CD4-positive, alpha-beta T cell (primary cell): Measurements from ENCODE around the gene XRCC3. TPM values are rescaled to one million over a fixed set of nuclear protein-coding genes. Genes with fewer than 3 reads are reported as not detected.

Source experiments
- ATAC-seq: fragments of 200-7000 bp; cut with Tn5 transposase; one replicate; pipeline ENCODE4 v1.10.0; 2022; ENCODE audit warnings: mild to moderate bottlenecking; ENCODE audit not compliant: poor library complexity
- CTCF ChIA-PET: fragments of 350-600 bp; sonication (Branson Sonifier 250); formaldehyde crosslinking; loops from one replicate; lab custom pipeline; 2021; ENCODE audit warnings: antibody characterized with exemption, inconsistent platforms; lab: Charles Lee
- POLR2A ChIA-PET: fragments of 350-600 bp; sonication (Branson Sonifier 250); formaldehyde crosslinking; loops from one replicate; lab custom pipeline; 2021; ENCODE audit warnings: antibody characterized with exemption, inconsistent platforms; lab: Charles Lee
- DNase-seq, 14 experiments: peaks; one replicate each; pipeline ENCODE4 v3.0.0-alpha.2; 2013 to 2020; ENCODE audit warnings: mixed read lengths in 2 of 14
- H3K27ac ChIP-seq, 2 donors: one replicate each; pipeline versions ENCODE4 v1.5.1 to v1.7.0; 2013; ENCODE audit warnings: low read length in 2 of 2, low read depth in 1 of 2, mild to moderate bottlenecking in 1 of 2
- H3K27me3 ChIP-seq, 2 experiments: 1 replicate in 1 of 2; 2 replicates in 1 of 2; pipeline versions ENCODE4 v1.6.1 to v1.7.0; 2013; ENCODE audit warnings: low read length in 2 of 2, control low read depth in 1 of 2, mild to moderate bottlenecking in 1 of 2, moderate library complexity in 1 of 2; ENCODE audit not compliant: insufficient read depth in 2 of 2, control insufficient read depth in 1 of 2
- H3K36me3 ChIP-seq: one replicate; pipeline ENCODE4 v1.6.1; 2013; ENCODE audit warnings: low read length, control low read depth; ENCODE audit not compliant: insufficient read depth
- H3K4me1 ChIP-seq: one replicate; pipeline ENCODE4 v1.6.1; 2013; ENCODE audit warnings: low read length, control low read depth; ENCODE audit not compliant: insufficient read depth
- H3K4me3 ChIP-seq: one replicate; pipeline ENCODE4 v1.5.1; 2013; ENCODE audit warnings: mild to moderate bottlenecking, low read length, moderate library complexity
- H3K9me3 ChIP-seq, 2 experiments: 1 replicate in 1 of 2; 2 replicates in 1 of 2; pipeline versions ENCODE4 v1.6.1 to v1.7.0; 2013; ENCODE audit warnings: low read length in 2 of 2, mild to moderate bottlenecking in 2 of 2, control low read depth in 1 of 2, moderate library complexity in 1 of 2; ENCODE audit not compliant: control insufficient read depth in 1 of 2, insufficient read depth in 1 of 2
- H3K27ac Mint-ChIP-seq: one replicate; pipeline ENCODE4 v1.8.0; 2020; ENCODE audit warnings: mixed read lengths
- H3K27me3 Mint-ChIP-seq: one replicate; pipeline ENCODE4 v1.8.0; 2021; ENCODE audit warnings: mixed read lengths
- H3K36me3 Mint-ChIP-seq: one replicate; pipeline ENCODE4 v1.8.0; 2021; ENCODE audit warnings: low read depth, mixed read lengths
- H3K4me1 Mint-ChIP-seq: one replicate; pipeline ENCODE4 v1.8.0; 2021; ENCODE audit warnings: low read depth, mixed read lengths
- H3K4me3 Mint-ChIP-seq: one replicate; pipeline ENCODE4 v1.8.0; 2020; ENCODE audit warnings: mild to moderate bottlenecking, mixed read lengths
- H3K9me3 Mint-ChIP-seq: one replicate; pipeline ENCODE4 v1.8.0; 2020; ENCODE audit warnings: mixed read lengths
- CTCF ChIP-seq: fragments of 200-600 bp; IDR thresholded peaks from one replicate; pipeline ENCODE4 v1.8.0; 2022; ENCODE audit warnings: antibody characterized with exemption, mild to moderate bottlenecking
- intact Hi-C, 2 experiments: fragments of 100-400 bp; cut with DNase I in 1 of 2; cut with micrococcal nuclease in 1 of 2; formaldehyde crosslinking; loops; one replicate each; pipeline versions ENCODE4 v1.15.1 to v1.9.0; 2023 to 2025; cut with DNase I, micrococcal nuclease
- total RNA-seq, 174 experiments: library from RNA in 2 of 174; stranded (reverse) in 2 of 174; gene quantifications; one replicate each; pipeline ENCODE4 v1.2.3 and lab custom pipeline; 2021 to 2026

Gene XRCC3
- total RNA-seq, 2 experiments from 2014 or later: 4.6 to 4.8 TPM

GRCh38 chr14:103762036-103762435, 46.8 kb upstream of the XRCC3 start:
- Histone ChIP-seq H3K27ac (no peak overlapping the region), H3K4me3 (no peak overlapping the region), H3K9me3 (no peaks in the 10 kb centered on the region), H3K36me3 (no peaks in the 10 kb centered on the region), H3K4me1 (no peaks in the 10 kb centered on the region), H3K27me3 (no peaks in the 10 kb centered on the region)
- peaks cover 19% of the 10 kb centered on the region for H3K36me3 Mint-ChIP-seq
- ATAC-seq (no peak), DNase-seq (no peak)
- no peak overlapping the region for H3K4me3 Mint-ChIP-seq
- intact Hi-C loops: no loop called here
- no peak overlapping the region for H3K27ac Mint-ChIP-seq
- no peaks in the 10 kb centered on the region for H3K4me1 Mint-ChIP-seq
- TF ChIP-seq CTCF: no peak
- no peaks in the 10 kb centered on the region for H3K27me3 Mint-ChIP-seq
- ChIA-PET POLR2A (no interaction called here), CTCF (interaction anchor here (0.5 kb wide), 1 partner anchor 13 kb away, joined by 3 read pairs; no protein-coding TSS in a partner anchor)
- H3K9me3 Mint-ChIP-seq: no peaks in the 10 kb centered on the region

GRCh38 chr14:103758059-103758776, 43.0 kb upstream of the XRCC3 start:
- DNase-seq (no peak), ATAC-seq (no peak)
- Mint-ChIP-seq H3K36me3 (peaks cover 9% of the 10 kb centered on the region), H3K9me3 (no peaks in the 10 kb centered on the region), H3K4me3 (no peak overlapping the region), H3K4me1 (no peaks in the 10 kb centered on the region), H3K27me3 (no peaks in the 10 kb centered on the region), H3K27ac (no peak overlapping the region)
- no peak for TF ChIP-seq CTCF
- CTCF ChIA-PET: interaction anchor here (0.6 to 0.7 kb wide), 2 partner anchors 111 to 146 kb away, joined by 3 read pairs; no protein-coding TSS in a partner anchor
- Histone ChIP-seq H3K27me3 (no peaks in the 10 kb centered on the region), H3K27ac (no peak overlapping the region), H3K36me3 (peaks cover 2% of the 10 kb centered on the region), H3K9me3 (no peaks in the 10 kb centered on the region), H3K4me1 (no peaks in the 10 kb centered on the region), H3K4me3 (no peak overlapping the region)
- intact Hi-C loops: no loop called here
- POLR2A ChIA-PET: no interaction called here

- CTCF ChIA-PET: interaction anchor here (0.7 kb wide), 1 partner anchor 107 kb away, joined by 3 read pairs; no protein-coding TSS in a partner anchor
- intact Hi-C loops: no loop called here
- no peak overlapping the region for H3K4me3 ChIP-seq
- no peak for DNase-seq
- Mint-ChIP-seq H3K27ac (no peak overlapping the region), H3K4me3 (no peak overlapping the region), H3K9me3 (no peaks in the 10 kb centered on the region), H3K27me3 (no peaks in the 10 kb centered on the region), H3K4me1 (no peaks in the 10 kb centered on the region), H3K36me3 (peaks cover 18% of the 10 kb centered on the region)
- H3K4me1 ChIP-seq: no peaks in the 10 kb centered on the region
- H3K36me3 ChIP-seq: peaks cover 4% of the 10 kb centered on the region
- no peak overlapping the region for H3K27ac ChIP-seq
- POLR2A ChIA-PET: no interaction called here
- H3K27me3 ChIP-seq: no peaks in the 10 kb centered on the region
- no peaks in the 10 kb centered on the region for H3K9me3 ChIP-seq
- TF ChIP-seq CTCF: no peak
- no peak for ATAC-seq
These were observed 39.8 kb upstream of the XRCC3 start for GRCh38 chr14:103755060-103755459.
